LHCN-M2 (cell line): Measurements from ENCODE around the gene PANX2. TPM values are rescaled to one million over a fixed set of nuclear protein-coding genes. Genes with fewer than 3 reads are reported as not detected.
"Not testable (repeated sequence)": the region's sequence is repeated elsewhere in the genome, so short reads cannot be mapped to it uniquely, and the experiment has no call there.

Source experiments
- DNase-seq: peaks from one replicate; pipeline ENCODE4 v3.0.0-alpha.2; 2012; ENCODE audit warnings: low read depth
- total RNA-seq: library from RNA; depleted of rRNA; stranded (reverse); fragments of >200 nt; gene quantifications from 2 replicates; pipeline ENCODE4 v1.2.3, GENCODE V29; 2014

The PANX2 gene
- total RNA-seq, 1 experiment from 2014 or later, result 0.17 TPM

DNA sequence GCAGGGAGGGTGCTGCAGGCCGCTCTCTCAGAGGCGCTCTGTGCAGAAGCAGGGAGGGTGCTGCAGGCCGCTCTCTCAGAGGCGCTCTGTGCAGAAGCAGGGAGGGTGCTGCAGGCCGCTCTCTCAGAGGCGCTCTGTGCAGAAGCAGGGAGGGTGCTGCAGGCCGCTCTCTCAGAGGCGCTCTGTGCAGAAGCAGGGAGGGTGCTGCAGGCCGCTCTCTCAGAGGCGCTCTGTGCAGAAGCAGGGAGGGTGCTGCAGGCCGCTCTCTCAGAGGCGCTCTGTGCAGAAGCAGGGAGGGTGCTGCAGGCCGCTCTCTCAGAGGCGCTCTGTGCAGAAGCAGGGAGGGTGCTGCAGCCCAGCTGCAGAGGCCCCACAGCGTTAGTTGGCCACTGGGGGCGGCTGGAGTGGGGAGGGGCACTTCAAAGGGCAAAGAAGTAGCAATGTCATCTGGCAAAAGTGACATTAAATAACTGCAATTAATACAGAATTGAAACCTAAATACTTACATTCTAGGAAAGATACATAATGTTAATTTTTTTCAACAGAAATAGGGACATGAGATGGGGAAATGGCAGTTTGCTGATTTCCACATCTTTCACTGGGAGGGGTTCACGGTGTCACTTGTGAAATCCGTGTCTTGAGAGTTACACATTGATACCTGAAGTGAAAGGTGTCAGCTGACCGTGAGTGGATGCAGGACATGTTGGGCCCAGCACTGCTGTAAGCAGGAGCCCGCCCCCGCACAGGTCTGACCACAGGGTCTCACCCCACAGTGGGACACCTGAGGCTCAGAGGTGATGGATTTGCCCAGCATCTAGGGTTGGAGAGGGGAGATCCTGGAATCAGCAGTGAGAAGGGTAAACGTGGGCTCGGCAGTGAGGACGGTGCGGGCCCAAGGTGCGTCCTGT, 23.0 kb upstream of the PANX2 start:
- not testable (repeated sequence) for DNase-seq

DNA sequence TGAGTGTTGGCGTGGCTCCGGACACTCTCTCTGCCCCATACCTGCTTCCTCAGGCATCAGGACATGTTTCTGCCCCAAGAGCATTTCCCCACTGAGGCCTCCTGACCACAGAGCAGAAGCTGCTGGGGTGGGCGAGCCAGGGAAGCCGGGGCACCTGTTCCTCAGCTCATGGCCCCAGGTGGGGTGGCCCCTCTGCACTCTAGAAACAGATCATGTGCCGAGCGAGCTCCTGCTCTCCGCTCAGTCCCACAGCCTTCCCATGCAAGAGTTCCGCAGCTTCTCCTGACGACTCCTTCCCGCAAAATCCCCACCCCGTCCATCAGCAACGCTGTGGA, 22.4 kb upstream of the PANX2 start:
- no peak for DNase-seq

DNA sequence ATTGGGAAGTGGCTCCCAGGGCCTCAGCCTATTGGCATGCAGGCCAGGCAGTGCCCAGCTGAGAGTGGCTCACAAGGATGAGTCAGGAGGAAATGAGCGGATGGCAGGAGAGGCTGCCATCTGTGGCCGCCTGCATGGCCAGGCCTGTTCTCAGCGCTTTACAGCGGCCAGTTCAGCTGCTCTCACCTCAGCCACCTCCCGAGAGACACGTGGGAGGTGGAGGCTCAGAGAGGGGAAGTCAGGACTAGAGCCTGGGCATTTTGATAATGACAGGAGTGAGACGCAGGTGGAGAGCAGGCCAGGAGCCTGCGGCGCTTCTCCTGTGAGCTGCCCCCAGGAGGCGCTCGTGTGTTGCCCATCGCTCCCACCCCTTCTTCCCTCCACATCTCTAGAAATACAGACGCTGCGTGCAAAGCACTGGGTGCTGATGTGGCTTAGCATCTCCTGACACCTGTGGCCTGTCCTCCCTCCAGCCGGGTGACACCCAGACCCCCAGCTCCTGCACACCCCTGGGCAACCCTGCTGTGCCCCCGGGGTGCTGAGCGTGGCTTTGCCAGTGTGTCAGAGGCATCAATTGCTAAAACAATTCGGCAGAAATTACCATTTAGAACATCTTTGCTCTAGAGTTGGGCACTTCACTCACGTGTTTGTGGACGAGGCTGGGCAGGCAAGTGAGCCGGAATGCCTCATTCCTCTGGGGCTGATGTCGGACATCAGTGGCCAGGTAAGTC, 21.4 kb upstream of the PANX2 start:
- DNase-seq, result peak; percentile 67

DNA sequence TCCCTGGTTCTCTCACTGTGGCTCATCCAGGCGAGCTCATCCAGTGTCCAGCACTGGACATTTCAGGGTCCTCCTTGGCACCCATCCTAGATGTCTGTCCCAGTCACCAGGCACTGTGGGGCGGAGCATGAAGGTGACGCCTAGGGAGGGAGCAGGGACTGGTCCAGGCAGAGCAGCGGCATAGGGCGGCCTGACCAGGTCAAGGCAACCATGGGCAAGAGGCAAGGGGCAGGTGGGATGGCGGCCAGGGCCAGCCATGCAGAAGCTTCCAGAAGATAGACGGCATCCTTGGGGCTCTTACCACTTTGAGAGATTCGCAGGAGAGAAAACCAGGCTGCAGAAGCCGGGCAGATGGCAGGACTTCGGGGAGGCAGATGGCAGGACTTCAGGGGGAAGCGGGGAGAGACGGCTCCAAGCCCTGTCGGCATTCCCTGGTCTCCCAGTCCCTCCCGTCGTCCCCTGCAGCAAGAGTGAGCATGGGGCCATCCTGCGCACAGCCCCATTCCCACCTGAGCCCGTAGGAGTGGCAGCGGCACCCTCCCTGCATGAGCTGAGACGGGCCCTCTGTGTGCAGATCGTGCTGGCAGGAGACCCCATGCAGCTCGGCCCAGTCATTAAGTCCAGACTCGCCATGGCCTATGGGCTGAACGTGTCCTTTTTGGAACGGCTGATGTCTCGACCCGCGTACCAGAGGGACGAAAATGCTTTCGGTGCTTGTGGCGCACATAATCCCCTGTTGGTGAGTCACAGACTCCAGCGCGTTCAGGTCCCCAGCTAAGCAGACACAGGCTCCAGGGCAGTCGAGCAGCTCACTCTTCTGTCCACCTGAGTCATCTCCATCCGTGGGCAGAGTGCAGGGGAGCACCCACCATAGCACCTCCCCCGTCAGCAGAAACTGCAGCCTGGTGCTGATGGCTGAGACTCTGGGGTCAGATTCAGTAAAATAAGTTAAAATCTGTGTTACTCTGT, 20.1 kb upstream of the PANX2 start:
- no peak for DNase-seq

DNA sequence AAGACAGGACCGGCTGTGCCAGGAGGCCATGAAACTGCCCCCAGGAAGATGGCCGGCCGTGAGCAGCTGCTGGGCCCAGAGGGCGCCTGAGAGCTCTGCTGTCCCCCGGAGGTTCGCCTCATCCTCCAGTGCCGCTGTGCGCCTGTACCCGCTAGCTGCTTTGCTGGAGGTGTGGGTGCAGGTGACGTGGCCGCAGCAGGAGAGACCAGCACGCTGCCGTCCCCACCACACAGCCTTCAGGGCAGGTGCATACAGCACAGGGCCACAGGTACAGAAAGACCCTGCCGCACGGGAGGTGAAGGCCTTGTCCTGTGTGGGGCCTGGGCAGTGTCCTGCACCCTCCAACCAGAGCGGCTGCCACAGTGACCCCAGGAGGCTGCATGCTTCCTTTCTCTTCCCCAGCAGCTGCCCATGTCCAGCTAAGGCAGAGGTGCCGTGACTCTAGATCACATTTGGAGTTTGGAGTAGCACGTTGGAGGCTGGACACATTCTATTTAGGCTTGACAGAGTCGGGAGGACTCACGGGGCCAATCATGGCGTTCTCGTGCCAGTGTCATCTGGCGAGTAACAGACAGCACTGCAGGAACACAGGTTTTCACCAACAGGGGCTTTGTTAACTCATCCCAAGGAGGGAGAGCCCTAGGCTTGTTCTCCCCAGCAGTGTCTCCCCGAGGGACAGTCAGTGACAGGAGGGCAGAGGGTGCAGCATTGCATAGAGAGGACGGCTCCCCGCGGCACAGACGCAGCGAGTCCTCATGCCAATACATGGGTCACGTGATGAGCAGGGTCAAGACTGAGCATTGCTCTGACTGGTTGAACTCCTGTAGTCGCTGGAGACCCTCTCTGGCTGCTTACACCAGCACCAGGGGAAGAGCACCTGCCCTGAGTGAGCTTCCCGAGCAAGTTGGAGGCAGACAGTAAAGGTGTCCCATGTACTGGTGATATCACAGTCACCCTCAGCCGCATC, 18.7 kb upstream of the PANX2 start:
- DNase-seq, result no peak

DNA sequence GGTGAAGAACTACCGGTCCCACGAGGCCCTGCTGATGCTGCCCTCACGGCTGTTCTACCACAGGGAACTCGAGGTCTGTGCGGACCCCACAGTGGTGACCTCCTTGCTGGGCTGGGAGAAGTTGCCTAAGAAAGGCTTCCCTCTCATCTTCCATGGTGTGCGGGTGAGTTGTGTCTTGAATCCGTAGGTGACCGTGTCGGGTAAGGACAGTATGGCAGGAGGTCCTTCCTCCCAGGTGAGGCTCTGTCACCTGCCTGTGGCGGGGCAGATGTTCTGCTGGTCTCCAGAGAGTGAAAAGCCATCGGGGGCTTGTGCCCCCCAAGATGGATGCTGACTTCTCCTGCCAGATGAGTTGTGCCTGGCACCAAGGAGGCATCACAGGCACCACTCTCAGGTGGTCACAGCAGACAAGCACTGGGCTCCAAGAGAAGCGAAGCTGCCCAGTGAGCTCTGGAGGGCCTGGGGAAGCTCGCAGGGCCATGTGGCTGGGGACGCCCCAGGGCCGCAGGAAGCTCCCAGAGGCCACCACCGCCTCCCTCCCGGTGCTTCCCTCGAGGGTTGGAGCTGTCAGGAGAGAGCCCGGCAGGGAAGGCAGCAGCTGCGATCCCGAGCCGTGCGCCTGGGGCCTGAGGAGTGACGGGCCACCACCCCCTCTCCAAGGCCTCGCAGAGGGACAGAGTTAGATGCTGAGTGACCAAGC, 17.3 kb upstream of the PANX2 start:
- DNase-seq, result no peak

DNA sequence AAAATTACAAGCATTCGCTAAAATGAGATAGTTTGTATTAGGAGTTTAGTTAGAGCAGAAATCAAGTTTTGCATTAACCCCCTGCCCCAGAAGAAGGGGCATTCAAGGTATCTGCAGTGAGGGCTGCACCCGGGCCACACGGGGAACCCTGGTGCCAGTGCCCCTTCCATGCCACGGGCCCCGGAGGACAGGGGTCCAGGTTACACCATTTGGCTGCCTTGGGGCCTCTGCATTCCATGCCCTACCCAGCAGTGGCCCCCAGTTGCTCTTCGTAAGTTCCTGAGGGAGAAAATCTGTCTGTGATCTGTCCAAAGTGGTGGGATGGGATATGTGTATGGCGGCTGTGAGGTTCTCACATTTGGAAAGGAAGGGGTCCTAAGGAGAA, 16.8 kb upstream of the PANX2 start:
- no peak for DNase-seq

DNA sequence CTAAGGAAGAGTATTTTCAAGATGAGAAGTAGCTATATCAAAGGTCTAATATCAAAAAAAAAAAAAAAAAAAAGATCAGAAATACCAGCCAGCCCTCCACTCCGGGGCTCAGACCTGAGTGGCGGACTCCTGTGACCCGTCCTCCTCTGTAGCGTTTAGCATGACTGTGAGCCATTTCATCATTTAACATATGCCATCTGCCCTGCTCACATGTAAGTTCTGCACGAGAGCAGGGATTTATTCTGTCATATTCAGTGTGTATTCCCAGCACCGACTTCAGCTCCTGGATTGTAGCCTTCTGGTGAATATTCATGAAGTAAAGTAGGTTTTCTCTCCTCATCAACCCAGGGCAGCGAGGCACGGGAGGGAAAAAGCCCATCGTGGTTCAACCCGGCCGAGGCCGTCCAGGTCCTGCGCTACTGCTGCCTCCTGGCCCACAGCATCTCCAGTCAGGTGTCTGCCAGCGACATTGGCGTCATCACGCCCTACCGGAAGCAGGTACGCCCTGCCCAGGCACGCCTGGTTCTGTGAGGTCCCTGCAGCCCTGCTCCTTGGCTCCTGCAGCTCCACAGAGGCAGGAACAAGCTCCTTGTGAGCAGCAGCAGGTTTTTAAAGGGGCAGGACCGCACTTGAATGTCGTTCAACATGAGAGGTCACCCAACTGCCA, 12.7 kb upstream of the PANX2 start:
- DNase-seq, result no peak

DNA sequence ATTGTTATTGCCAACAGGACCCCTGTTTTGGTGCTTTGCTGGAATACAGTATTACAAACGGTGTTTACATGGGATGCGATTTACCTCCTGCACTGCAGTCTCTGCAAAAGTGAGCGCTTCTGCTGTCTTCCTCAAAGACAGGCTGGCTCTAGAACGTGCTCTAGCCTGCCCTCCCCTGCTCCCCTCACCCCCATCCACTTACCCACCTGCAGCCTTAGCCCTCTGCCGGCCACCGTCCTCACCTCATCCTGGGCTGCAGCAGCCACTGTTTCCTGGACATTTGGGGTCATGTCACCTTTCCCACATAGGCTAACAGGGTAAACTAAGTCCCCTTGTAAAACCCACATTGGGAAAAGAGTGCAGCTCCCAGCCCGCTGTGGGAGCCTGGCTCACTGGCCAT, 9.6 kb upstream of the PANX2 start:
- no peak for DNase-seq

DNA sequence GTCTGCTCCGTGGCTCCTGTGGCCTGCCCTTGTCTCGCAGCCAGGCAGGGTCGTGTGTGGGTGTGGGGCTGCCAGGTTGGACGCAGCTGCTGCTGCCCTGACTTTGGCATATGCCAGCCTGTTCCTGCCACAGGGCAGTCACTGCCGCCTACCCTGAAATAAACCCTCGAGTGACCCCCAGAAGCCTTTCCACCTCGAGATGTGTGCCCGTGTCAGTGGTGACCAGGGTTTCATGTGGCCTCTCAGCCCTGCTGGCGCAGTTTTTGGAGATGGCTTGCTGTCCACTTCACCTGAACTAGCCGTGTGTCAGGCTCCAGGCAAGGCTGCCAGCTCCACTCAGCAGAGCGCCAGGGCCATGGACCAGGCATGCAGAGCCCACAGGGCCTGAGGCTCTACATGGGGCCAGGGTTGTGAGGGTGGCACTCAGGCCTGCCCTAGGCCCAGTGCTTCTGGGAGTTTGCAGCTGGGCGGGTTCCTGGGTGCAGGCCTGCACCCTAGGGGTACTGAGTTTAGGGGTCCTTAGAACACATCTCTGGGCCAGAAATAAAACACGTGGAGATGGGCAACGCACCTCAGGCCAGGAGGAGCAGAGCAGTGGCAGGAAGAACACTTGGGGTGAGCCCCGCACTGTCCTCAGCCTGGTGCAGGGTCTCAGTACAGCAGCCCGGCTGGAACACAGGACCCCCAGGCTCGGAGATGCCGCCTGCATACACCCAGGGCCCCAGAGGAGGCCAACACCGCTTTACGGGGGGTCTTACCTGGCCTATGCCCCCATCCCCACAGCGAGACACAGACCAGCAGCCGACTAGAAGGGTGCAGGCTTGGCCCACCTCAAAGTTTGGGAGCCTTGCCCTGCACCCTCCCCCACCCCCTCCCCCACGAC, 8.8 kb upstream of the PANX2 start:
- DNase-seq, result no peak

DNA sequence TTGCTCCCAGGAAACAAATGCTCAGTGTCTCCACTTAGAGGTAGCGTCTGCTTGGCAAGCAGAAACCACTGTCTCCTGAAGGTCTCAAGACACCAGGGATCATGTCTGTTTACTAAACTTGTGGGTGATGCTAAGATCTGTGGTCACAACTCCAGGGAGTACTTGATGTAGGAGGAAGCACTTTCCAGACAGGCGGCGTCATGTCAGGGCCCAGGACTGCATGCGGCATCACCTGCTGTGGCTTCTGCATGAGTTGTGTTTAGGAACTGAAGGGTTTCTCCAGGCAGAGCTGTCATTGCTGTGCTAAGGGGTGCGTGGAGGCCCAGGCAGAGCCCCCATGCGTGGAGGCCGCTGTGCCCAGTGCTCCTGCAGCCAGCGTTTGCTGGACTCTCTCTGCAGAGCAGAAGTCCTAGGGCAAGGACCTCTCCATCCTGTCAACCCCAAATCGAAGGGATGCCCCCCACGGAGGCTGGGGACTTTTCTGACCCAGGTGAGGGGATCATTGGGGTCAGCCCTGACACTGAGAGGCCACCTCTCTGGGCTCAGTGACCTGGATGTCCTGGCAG, 8.1 kb upstream of the PANX2 start:
- DNase-seq, result no peak

DNA sequence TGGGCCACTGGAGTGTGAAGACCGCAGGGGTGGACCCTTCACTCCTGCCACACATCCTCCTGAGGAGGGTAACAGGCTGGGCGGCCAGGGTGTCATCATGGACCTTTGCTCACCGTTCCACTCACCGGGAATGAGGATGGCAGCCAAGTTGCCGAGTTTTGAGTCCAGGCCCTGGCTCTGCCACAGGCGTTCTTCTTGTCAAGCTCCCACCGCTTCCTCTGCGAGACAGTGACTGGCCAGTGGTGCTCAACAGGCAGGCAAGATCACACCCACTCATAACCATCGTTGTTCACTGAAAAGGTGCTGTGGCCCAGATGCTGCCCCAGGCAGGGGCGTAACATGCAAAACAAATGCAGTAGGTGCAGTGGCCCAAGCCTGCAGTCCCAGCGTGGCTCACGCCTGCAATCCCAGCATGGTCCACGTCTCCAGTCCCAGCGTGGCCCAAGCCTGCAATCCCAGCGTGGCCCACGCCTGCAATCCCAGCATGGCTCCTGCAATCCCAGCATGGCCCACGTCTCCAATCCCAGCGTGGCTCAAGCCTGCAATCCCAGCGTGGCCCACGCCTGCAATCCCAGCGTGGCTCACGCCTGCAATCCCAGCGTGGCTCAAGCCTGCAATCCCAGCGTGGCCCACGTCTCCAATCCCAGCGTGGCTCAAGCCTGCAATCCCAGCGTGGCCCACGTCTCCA, 5.0 kb upstream of the PANX2 start:
- no peak for DNase-seq

DNA sequence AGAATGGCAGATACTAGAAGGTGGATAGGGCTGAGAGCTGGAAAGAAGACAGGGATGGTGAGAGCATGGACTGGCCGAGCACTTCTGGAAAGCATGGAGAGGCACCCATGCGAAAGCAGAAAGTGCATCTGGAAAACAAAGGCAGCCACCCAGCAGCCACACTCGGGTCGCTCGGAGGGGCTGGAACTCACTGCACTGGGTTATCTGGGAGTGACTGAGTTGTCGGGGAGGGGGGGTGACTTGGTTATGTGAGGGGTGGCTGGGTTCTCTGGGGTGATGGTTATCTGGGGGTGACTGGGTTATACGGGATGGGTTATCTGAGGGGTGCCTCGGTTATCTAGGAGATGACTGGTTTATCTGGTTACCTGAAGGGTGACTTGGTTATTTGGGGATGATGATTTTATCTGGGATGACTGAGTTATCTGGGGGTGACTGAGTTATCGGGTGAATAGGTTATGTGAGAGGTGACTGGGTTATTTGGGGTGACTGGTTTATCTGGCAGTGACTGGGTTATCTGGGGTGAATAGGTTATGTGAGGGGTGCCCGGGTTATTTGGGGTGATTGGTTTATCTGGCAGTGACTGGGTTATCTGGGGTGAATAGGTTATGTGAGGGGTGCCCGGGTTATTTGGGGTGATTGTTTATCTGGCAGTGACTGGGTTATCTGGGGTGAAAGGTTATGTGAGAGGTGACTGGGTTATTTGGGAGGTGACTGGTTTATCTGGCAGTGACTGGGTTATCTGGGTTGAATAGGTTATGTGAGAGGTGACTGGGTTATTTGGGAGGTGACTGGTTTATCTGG, 2.6 kb upstream of the PANX2 start:
- no peak for DNase-seq

DNA sequence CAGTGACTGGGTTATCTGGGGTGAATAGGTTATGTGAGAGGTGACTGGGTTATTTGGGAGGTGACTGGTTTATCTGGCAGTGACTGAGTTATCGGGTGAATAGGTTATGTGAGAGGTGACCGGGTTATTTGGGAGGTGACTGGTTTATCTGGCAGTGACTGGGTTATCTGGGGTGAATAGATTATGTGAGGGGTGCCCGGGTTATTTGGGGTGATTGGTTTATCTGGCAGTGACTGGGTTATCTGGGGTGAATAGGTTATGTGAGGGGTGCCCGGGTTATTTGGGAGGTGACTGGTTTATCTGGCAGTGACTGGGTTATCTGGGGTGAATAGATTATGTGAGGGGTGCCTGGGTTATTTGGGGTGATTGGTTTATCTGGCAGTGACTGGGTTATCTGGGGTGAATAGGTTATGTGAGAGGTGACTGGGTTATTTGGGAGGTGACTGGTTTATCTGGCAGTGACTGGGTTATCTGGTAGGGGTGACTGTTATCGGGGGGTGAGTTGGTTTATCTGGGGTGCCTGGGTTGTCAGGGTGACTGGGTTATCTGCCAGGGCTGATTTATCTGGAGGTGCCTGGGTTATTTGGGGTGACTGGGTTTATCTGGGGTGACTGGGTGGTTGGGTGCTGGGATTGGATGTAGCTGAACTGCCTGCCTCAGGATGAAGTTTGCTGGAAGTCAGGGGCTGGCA, 1.9 kb upstream of the PANX2 start:
- not testable (repeated sequence) for DNase-seq

DNA sequence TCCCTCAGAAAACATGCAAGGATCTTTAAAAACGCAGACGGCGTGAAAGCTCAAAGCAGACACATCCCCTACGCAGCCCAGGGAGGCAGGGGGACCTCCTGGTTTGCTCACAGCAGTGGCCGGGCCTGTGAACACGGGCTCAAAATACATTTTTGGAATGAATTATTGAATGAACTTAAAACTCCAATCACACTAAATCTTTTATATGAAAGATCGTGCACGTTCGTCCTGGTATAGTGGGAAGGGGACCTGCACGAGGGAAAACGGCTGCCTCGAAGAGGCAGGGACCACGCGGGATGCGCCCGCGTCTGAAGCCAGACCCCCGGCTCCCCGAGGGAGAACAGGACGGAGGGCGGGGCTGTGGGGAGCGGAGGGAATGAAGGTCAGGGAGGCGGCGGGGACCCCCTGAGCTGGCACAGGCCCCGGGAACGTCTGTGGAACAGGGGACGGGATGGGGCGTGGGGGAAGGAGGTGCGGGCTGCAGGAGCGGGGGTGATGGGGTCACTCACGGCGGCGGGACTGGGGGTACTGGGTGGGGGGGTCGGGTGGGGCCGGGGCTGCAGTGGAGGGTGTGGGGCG, 1.3 kb upstream of the PANX2 start:
- no peak for DNase-seq
